HepG2 (cell line): ENCODE data around the gene DCTN1. TPM values are rescaled to one million over a fixed set of nuclear protein-coding genes. Genes with fewer than 3 reads are reported as not detected.

Experiments used
- CBX5 ChIP-seq: sonication (generic); formaldehyde crosslinking; IDR thresholded peaks from 2 replicates; pipeline ENCODE4 v1.4.0; 2020; ENCODE audit warnings: missing genetic modification reagents, borderline replicate concordance
- CTCF ChIP-seq: sonication (generic); formaldehyde crosslinking; IDR thresholded peaks from 2 replicates; pipeline ENCODE4 v1.5.0; 2020; ENCODE audit warnings: mild to moderate bottlenecking, missing genetic modification reagents, moderate library complexity
- ESRRA ChIP-seq: sonication (generic); formaldehyde crosslinking; IDR thresholded peaks from 2 replicates; pipeline ENCODE4 v1.5.1; 2020; ENCODE audit warnings: mild to moderate bottlenecking, low read depth, missing genetic modification reagents
- FOXK2 ChIP-seq: fragments of 450-650 bp; IDR thresholded peaks from 2 replicates; pipeline ENCODE4 v1.6.1; 2016
- IRF2 ChIP-seq: IDR thresholded peaks from 2 replicates; pipeline ENCODE4 v1.6.1; 2018; ENCODE audit warnings: missing genetic modification reagents, missing compliant biosample characterization
- NFIB ChIP-seq: sonication (generic); formaldehyde crosslinking; IDR thresholded peaks from 2 replicates; pipeline ENCODE4 v1.9.0; 2021; ENCODE audit warnings: missing genetic modification reagents, mild to moderate bottlenecking, borderline replicate concordance
- NFKBIZ ChIP-seq: IDR thresholded peaks from 2 replicates; pipeline ENCODE4 v1.6.1; 2018; ENCODE audit warnings: missing genetic modification reagents, missing compliant biosample characterization
- PPARG ChIP-seq: conservative IDR thresholded peaks from 2 replicates; pipeline ENCODE4 v1.6.1; 2016; ENCODE audit warnings: missing biosample characterization, missing genetic modification reagents
- SOX5 ChIP-seq: IDR thresholded peaks from 2 replicates; pipeline ENCODE4 v1.6.1; 2016; ENCODE audit warnings: borderline replicate concordance
- SP1 ChIP-seq, 2 experiments: fragments of 450-650 bp in 1 of 2; sonication (generic) in 1 of 2; formaldehyde crosslinking in 1 of 2; IDR thresholded peaks; 2 replicates each; pipeline versions ENCODE4 v1.4.0 to v1.6.1; 2016 to 2020; ENCODE audit warnings: missing genetic modification reagents in 1 of 2
- TCF7L2 ChIP-seq: IDR thresholded peaks from 2 replicates; pipeline ENCODE4 v1.6.1; 2011; ENCODE audit warnings: mild to moderate bottlenecking, low read depth, low read length, moderate library complexity
- YEATS2 ChIP-seq: sonication (generic); formaldehyde crosslinking; IDR thresholded peaks from 2 replicates; pipeline ENCODE4 v1.4.0; 2020; ENCODE audit warnings: missing genetic modification reagents, borderline replicate concordance
- ZNF652 ChIP-seq: IDR thresholded peaks from 2 replicates; pipeline ENCODE4 v1.6.1; 2016; ENCODE audit warnings: low read depth, borderline replicate concordance
- polyA plus RNA-seq, 8 experiments: library from polyadenylated mRNA; depleted of rRNA in 3 of 8; stranded (reverse) in 7 of 8; unstranded in 1 of 8; fragments of >200 nt; fragmentation: Illumina TruSeq in 4 of 8; extraction: Trizol in 4 of 8; gene quantifications; 2 replicates each; pipeline versions ENCODE4 v1.2.1 to v1.2.3, GENCODE V29; 2011 to 2016; ENCODE audit warnings: low read depth in 4 of 8, missing spikeins in 1 of 8, mixed read lengths in 1 of 8; ENCODE audit not compliant: insufficient read depth in 1 of 8
- total RNA-seq, 5 experiments: library from RNA; depleted of rRNA; stranded (reverse); fragments of >200 nt; fragmentation: Illumina TruSeq; extraction: Trizol; gene quantifications; 2 replicates each; pipeline ENCODE4 v1.2.3, GENCODE V29; 2016; ENCODE audit warnings: low read depth in 1 of 5

Gene DCTN1
- total and polyA plus RNA-seq, 2 of the 13 experiments (the other 11 are each of a cell fraction or from before 2014, with no cell fraction given), result 73.2 to 122 TPM

DNA sequence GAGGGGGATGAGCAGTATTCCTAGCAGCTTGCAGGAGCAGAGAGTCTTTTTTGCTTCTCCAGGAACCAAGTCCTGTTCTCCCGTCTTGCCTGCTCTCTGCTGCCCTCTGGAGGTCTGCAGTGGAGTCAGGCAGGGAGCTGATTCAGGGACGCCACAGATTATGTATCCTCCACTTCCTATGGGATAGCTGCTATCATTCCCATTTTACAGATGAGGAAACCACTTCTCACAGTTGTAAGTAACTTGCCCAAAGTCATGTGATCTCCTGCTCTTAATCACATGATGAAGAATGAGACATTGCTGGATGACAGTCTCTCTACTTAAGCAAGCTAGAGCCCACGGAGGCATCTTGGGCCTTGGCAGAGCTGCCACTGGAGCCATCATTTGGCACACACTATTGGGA is 45.2 kb downstream of the DCTN1 start (continued):
- TF ChIP-seq CBX5 (0 out of 2 replicates have a peak, but pooled peaks have one; percentile 31), FOXK2 (no peak), NFKBIZ (CRISPR knock-in tag) (no peak), YEATS2 (peak; percentile 37; the same call in 1 of the 2 replicates), SOX5 (peak; percentile 6; the same call in 1 of the 2 replicates), CTCF (peak; percentile 92), TCF7L2 (no peak), PPARG (peak; percentile 51; the same call in 1 of the 2 replicates), ESRRA (CRISPR knock-in tag) (no peak), ZNF652 (CRISPR knock-in tag) (no peak), SP1 (IDR thresholded peaks at IDR 0.05) (no peak), SP1 (CRISPR knock-in tag; IDR thresholded peaks at IDR 0.05) (0 out of 2 replicates have a peak, but pooled peaks have one; percentile 27), NFIB (CRISPR knock-in tag) (peak; percentile 57; the same call in 1 of the 2 replicates), IRF2 (CRISPR knock-in tag) (peak; percentile 56; the same call in 1 of the 2 replicates)
